H9 (cell line): ENCODE measurements around the gene RABEP1. TPM values are rescaled to one million over a fixed set of nuclear protein-coding genes. Genes with fewer than 3 reads are reported as not detected.
A peak's percentile ranks its signal among the peaks of the same experiment; 100 is the strongest.

Experiments used
- DNase-seq: peaks from one replicate; pipeline ENCODE4 v3.0.0-alpha.2; 2017
- H2AFZ ChIP-seq: one replicate; pipeline ENCODE4 v1.6.1; 2013; ENCODE audit warnings: mild to moderate bottlenecking, low read length, control low read depth, moderate library complexity
- H2AK5ac ChIP-seq: 2 replicates; pipeline ENCODE4 v1.6.1; 2013; ENCODE audit warnings: low read length, control low read depth, mixed read lengths; ENCODE audit not compliant: insufficient read length
- H2BK120ac ChIP-seq: one replicate; pipeline ENCODE4 v1.6.1; 2013; ENCODE audit warnings: low read depth, mild to moderate bottlenecking, low read length, control low read depth, inconsistent platforms; ENCODE audit not compliant: poor library complexity, severe bottlenecking
- H2BK12ac ChIP-seq: 2 replicates; pipeline ENCODE4 v1.6.1; 2013; ENCODE audit warnings: low read length, control low read depth, mixed read lengths, low read depth; ENCODE audit not compliant: insufficient read length
- H2BK15ac ChIP-seq: 2 replicates; pipeline ENCODE4 v1.6.1; 2013; ENCODE audit warnings: low read depth, low read length, control low read depth
- H2BK20ac ChIP-seq: one replicate; pipeline ENCODE4 v1.6.1; 2013; ENCODE audit warnings: low read depth, mild to moderate bottlenecking, low read length, control low read depth, inconsistent platforms; ENCODE audit not compliant: poor library complexity, severe bottlenecking
- H2BK5ac ChIP-seq: 2 replicates; pipeline ENCODE4 v1.6.1; 2013; ENCODE audit warnings: low read length, control low read depth, mixed read lengths; ENCODE audit not compliant: insufficient read length
- H3K14ac ChIP-seq: 2 replicates; pipeline ENCODE4 v1.6.1; 2013; ENCODE audit warnings: low read length, control low read depth; ENCODE audit not compliant: insufficient read depth
- H3K18ac ChIP-seq: 2 replicates; pipeline ENCODE4 v1.6.1; 2013; ENCODE audit warnings: low read depth, mild to moderate bottlenecking, mixed read lengths, low read length, control low read depth; ENCODE audit not compliant: insufficient read length
- H3K23ac ChIP-seq: 2 replicates; pipeline ENCODE4 v1.6.1; 2013; ENCODE audit warnings: low read length, control low read depth, mixed read lengths, low read depth; ENCODE audit not compliant: insufficient read length
- H3K23me2 ChIP-seq: 2 replicates; pipeline ENCODE4 v1.6.1; 2013; ENCODE audit warnings: low read depth, mild to moderate bottlenecking, mixed read lengths, low read length, control low read depth; ENCODE audit not compliant: insufficient read length, poor library complexity, severe bottlenecking
- H3K27ac ChIP-seq: 2 replicates; pipeline ENCODE4 v1.5.1; 2013; ENCODE audit warnings: low read length, control low read depth, mixed read lengths, low read depth; ENCODE audit not compliant: insufficient read length
- H3K27me3 ChIP-seq: 2 replicates; pipeline ENCODE4 v1.6.1; 2013; ENCODE audit warnings: low read length, control low read depth, inconsistent platforms; ENCODE audit not compliant: insufficient read depth
- H3K4ac ChIP-seq: 2 replicates; pipeline ENCODE4 v1.6.1; 2013; ENCODE audit warnings: low read depth, mild to moderate bottlenecking, control low read depth, inconsistent platforms, low read length, moderate library complexity
- H3K4me1 ChIP-seq: 2 replicates; pipeline ENCODE4 v1.6.1; 2013; ENCODE audit warnings: low read length, control low read depth, inconsistent platforms; ENCODE audit not compliant: insufficient read depth
- H3K4me2 ChIP-seq: 2 replicates; pipeline ENCODE4 v1.6.1; 2013; ENCODE audit warnings: low read length, control low read depth, mixed read lengths; ENCODE audit not compliant: insufficient read length, insufficient read depth
- H3K56ac ChIP-seq: 2 replicates; pipeline ENCODE4 v1.6.1; 2013; ENCODE audit warnings: low read depth, mild to moderate bottlenecking, mixed read lengths, low read length, control low read depth; ENCODE audit not compliant: insufficient read length
- H3K79me1 ChIP-seq: 2 replicates; pipeline ENCODE4 v1.6.1; 2013; ENCODE audit warnings: low read depth, mild to moderate bottlenecking, moderate library complexity, low read length, control low read depth, inconsistent platforms; ENCODE audit not compliant: insufficient read depth, poor library complexity, severe bottlenecking
- H3K79me2 ChIP-seq: 2 replicates; pipeline ENCODE4 v1.6.1; 2013; ENCODE audit warnings: low read length, control low read depth, inconsistent platforms; ENCODE audit not compliant: insufficient read depth
- H3K9ac ChIP-seq: 2 replicates; pipeline ENCODE4 v1.6.1; 2013; ENCODE audit warnings: low read length, control low read depth, mixed read lengths; ENCODE audit not compliant: insufficient read length; ENCODE audit errors: extremely low read depth
- H3K9me3 ChIP-seq: one replicate; pipeline ENCODE4 v1.6.1; 2013; ENCODE audit warnings: low read depth, low read length, inconsistent platforms; ENCODE audit not compliant: control insufficient read depth
- H3T11ph ChIP-seq: one replicate; pipeline ENCODE4 v1.6.1; 2013; ENCODE audit warnings: mild to moderate bottlenecking, low read length, control low read depth, inconsistent platforms
- H4K20me1 ChIP-seq: one replicate; pipeline ENCODE4 v1.6.1; 2013; ENCODE audit not compliant: control insufficient read depth, insufficient read length, insufficient read depth
- H4K5ac ChIP-seq: 2 replicates; pipeline ENCODE4 v1.6.1; 2013; ENCODE audit warnings: low read depth, mild to moderate bottlenecking, mixed read lengths, low read length, control low read depth; ENCODE audit not compliant: insufficient read length
- H4K8ac ChIP-seq: replicated peaks from 2 replicates; pipeline ENCODE4 v1.6.1; 2013; ENCODE audit warnings: low read length, control low read depth, mixed read lengths, low read depth; ENCODE audit not compliant: insufficient read length
- H4K91ac ChIP-seq: 2 replicates; pipeline ENCODE4 v1.6.1; 2013; ENCODE audit warnings: low read depth, mild to moderate bottlenecking, moderate library complexity, mixed read lengths, low read length, control low read depth; ENCODE audit not compliant: insufficient read length
- H3K27ac Mint-ChIP-seq, 3 experiments: 2 replicates in 2 of 3; 3 replicates in 1 of 3; pipeline ENCODE4 v1.8.0; 2020 to 2021; ENCODE audit warnings: mixed read lengths in 3 of 3, mild to moderate bottlenecking in 1 of 3, moderate library complexity in 1 of 3
- H3K27me3 Mint-ChIP-seq: 2 replicates; pipeline ENCODE4 v1.8.0; 2021; ENCODE audit warnings: low read depth, mild to moderate bottlenecking, moderate library complexity, mixed read lengths
- H3K36me3 Mint-ChIP-seq, 3 experiments: 2 replicates in 2 of 3; 3 replicates in 1 of 3; pipeline ENCODE4 v1.8.0; 2020 to 2021; ENCODE audit warnings: low read depth in 3 of 3, mixed read lengths in 3 of 3; ENCODE audit not compliant: insufficient read depth in 1 of 3
- H3K4me1 Mint-ChIP-seq, 2 experiments: 2 replicates each; pipeline ENCODE4 v1.8.0; 2020; ENCODE audit warnings: mixed read lengths in 2 of 2
- H3K4me3 Mint-ChIP-seq, 2 experiments: 2 replicates in 1 of 2; 3 replicates in 1 of 2; pipeline ENCODE4 v1.8.0; 2020 to 2021; ENCODE audit warnings: mild to moderate bottlenecking in 2 of 2, mixed read lengths in 2 of 2, moderate library complexity in 1 of 2
- H3K9me3 Mint-ChIP-seq, 2 experiments: 2 replicates in 1 of 2; 3 replicates in 1 of 2; pipeline ENCODE4 v1.8.0; 2020; ENCODE audit warnings: mild to moderate bottlenecking in 2 of 2, mixed read lengths in 2 of 2, moderate library complexity in 1 of 2
- WGBS: extraction: QIAGEN DNeasy Blood & Tissue Kit; methylation state at CpG from one replicate; pipeline ENCODE4 v1.1.7; 2013; ENCODE audit warnings: missing lambda C conversion rate, low lambda C conversion rate, mixed read lengths; ENCODE audit not compliant: insufficient read length; ENCODE audit errors: extremely low coverage; 5-methylcytosine and 5-hydroxymethylcytosine counted together
- total RNA-seq: library from RNA; stranded (reverse); gene quantifications from 2 replicates; pipeline ENCODE4 v1.2.1, GENCODE V29; 2021
- TF ChIP-seq, protein P1 (sequence below): fragments of 200-600 bp; sonication (generic); conservative IDR thresholded peaks from 3 replicates; pipeline ENCODE4 v1.8.0; 2021; ENCODE audit warnings: antibody characterized with exemption, mild to moderate bottlenecking

The RABEP1 gene
- total RNA-seq, 1 experiment from 2014 or later: 46.9 TPM

DNA sequence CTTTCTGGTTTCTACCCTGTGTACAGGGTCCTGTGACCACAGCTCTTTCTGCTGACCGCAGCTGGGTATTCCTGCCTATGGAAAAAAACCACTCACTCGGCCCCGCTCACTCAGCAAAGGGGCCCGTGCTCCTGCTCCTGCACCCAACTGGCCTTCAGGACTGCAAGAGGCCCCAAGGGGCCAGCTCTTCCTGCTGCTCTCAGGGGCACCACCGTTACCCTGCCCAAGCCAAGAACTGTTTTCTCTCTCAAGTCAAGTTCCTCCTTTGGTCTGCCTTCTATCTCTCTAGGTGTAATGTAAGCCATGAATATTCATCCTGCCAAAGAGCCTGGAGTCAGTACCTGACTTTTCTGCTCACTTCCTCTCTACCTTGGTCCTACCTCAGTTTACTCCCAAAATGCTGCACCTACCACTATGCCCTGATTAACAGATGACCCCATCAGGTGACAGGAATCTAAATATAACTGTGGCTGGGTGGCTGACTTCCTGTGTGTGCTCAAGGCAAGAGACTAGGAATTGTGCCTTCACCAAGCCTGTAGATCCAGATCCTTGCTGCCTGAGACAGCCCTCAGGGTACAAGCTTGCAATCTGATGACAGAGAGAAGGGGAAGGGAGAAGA is 27.1 kb upstream of the RABEP1 start:
- no peak overlapping the region for H3K23ac ChIP-seq
- no peaks in the 10 kb centered on the region for H3K9me3 Mint-ChIP-seq
- no peak overlapping the region for H3K14ac ChIP-seq
- H4K20me1 ChIP-seq: no peaks in the 10 kb centered on the region
- no peaks in the 10 kb centered on the region; the same call in 1 of the 2 replicates for H3K27me3 Mint-ChIP-seq
- no peak overlapping the region for H3T11ph ChIP-seq
- no peaks in the 10 kb centered on the region for H3K36me3 Mint-ChIP-seq
- no peaks in the 10 kb centered on the region for H3K23me2 ChIP-seq
- no peak overlapping the region for H3K4ac ChIP-seq
- H4K5ac ChIP-seq: no peak overlapping the region
- TF ChIP-seq, protein P1, sequence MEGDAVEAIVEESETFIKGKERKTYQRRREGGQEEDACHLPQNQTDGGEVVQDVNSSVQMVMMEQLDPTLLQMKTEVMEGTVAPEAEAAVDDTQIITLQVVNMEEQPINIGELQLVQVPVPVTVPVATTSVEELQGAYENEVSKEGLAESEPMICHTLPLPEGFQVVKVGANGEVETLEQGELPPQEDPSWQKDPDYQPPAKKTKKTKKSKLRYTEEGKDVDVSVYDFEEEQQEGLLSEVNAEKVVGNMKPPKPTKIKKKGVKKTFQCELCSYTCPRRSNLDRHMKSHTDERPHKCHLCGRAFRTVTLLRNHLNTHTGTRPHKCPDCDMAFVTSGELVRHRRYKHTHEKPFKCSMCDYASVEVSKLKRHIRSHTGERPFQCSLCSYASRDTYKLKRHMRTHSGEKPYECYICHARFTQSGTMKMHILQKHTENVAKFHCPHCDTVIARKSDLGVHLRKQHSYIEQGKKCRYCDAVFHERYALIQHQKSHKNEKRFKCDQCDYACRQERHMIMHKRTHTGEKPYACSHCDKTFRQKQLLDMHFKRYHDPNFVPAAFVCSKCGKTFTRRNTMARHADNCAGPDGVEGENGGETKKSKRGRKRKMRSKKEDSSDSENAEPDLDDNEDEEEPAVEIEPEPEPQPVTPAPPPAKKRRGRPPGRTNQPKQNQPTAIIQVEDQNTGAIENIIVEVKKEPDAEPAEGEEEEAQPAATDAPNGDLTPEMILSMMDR: no peak
- H3K27me3 ChIP-seq: no peaks in the 10 kb centered on the region
- no peak for DNase-seq
- no peak overlapping the region for H3K4me3 Mint-ChIP-seq
- H4K8ac ChIP-seq: no peak overlapping the region
- H3K18ac ChIP-seq: no peak overlapping the region
- H4K91ac ChIP-seq: no peak overlapping the region
- H3K4me1 Mint-ChIP-seq: peaks cover 8 to 10% of the 10 kb centered on the region in 2 experiments
- peak overlapping the region; percentile 50 for H2AFZ ChIP-seq
- H2BK5ac ChIP-seq: no peak overlapping the region
- H3K79me2 ChIP-seq: no peaks in the 10 kb centered on the region
- H2BK12ac ChIP-seq: no peak overlapping the region
- WGBS: no CpG with 5 or more reads among the region's 5 CpGs
- no peak overlapping the region for H3K27ac ChIP-seq
- no peak overlapping the region for H2BK15ac ChIP-seq
- H3K9ac ChIP-seq: no peak overlapping the region
- H3K4me2 ChIP-seq: no peak overlapping the region
- H3K4me1 ChIP-seq: no peaks in the 10 kb centered on the region
- no peaks in the 10 kb centered on the region for H3K79me1 ChIP-seq
- no peak overlapping the region for H2BK20ac ChIP-seq
- no peak overlapping the region for H2BK120ac ChIP-seq
- H3K9me3 ChIP-seq: no peaks in the 10 kb centered on the region
- peak overlapping the region in 1 of 3 experiments; percentile 23; a peak in 1 of 7 replicates for H3K27ac Mint-ChIP-seq
- H2AK5ac ChIP-seq: no peak overlapping the region
- no peak overlapping the region for H3K56ac ChIP-seq
